NCI-H2171 (cell line): ENCODE results near the gene TIAM2.
"Not testable (repeated sequence)": the region's sequence is repeated elsewhere in the genome, so short reads cannot be mapped to it uniquely, and the experiment has no call there.

Source experiments
- DNase-seq: peaks from one replicate; lab custom pipeline; 2025; lab: John Stamatoyannopoulos, UW

Gene TIAM2

GRCh38 chr6:155263373-155264063 lies 268.4 kb downstream of the TIAM2 start, which contains the start of gene CLDN20:
Gene CLDN20, plus strand, starts transcription at chr6:155264013. Its CDS starts 11,707 bp downstream, at chr6:155275720.
- no peak for DNase-seq

- DNase-seq: no peak
Measured at GRCh38 chr6:155264693-155265320, 269.7 kb downstream of the TIAM2 start.

GRCh38 chr6:155265843-155266535 lies 270.9 kb downstream of the TIAM2 start:
- DNase-seq: no peak

GRCh38 chr6:155267411-155267810 lies 272.3 kb downstream of the TIAM2 start:
- no peak for DNase-seq

GRCh38 chr6:155268088-155268867 lies 273.2 kb downstream of the TIAM2 start:
- DNase-seq: not testable (repeated sequence)

- no peak for DNase-seq
Measured at GRCh38 chr6:155269765-155270164, 274.6 kb downstream of the TIAM2 start.

GRCh38 chr6:155270561-155271091 lies 275.5 kb downstream of the TIAM2 start:
- DNase-seq: no peak

- no peak for DNase-seq
Measured at GRCh38 chr6:155271145-155271544, 276.0 kb downstream of the TIAM2 start.

- no peak for DNase-seq
Measured at GRCh38 chr6:155272353-155273232, 277.5 kb downstream of the TIAM2 start.

GRCh38 chr6:155273431-155273830 lies 278.3 kb downstream of the TIAM2 start:
- DNase-seq: no peak

GRCh38 chr6:155274106-155274505 lies 279.0 kb downstream of the TIAM2 start:
- no peak for DNase-seq

- DNase-seq: no peak
Measured at GRCh38 chr6:155274533-155274932, 279.4 kb downstream of the TIAM2 start.

- no peak for DNase-seq
Measured at GRCh38 chr6:155275808-155276480, 280.8 kb downstream of the TIAM2 start.

GRCh38 chr6:155276638-155277037 lies 281.5 kb downstream of the TIAM2 start:
- DNase-seq: no peak

- no peak for DNase-seq
Measured at GRCh38 chr6:155278319-155279049, 283.4 kb downstream of the TIAM2 start.

GRCh38 chr6:155284775-155285174 lies 289.7 kb downstream of the TIAM2 start:
- no peak for DNase-seq

- DNase-seq: no peak
Measured at GRCh38 chr6:155287762-155288161, 292.6 kb downstream of the TIAM2 start.

- DNase-seq: no peak
Measured at GRCh38 chr6:155290491-155290890, 295.4 kb downstream of the TIAM2 start.

- DNase-seq: no peak
Measured at GRCh38 chr6:155291291-155291690, 296.2 kb downstream of the TIAM2 start.

GRCh38 chr6:155292711-155293110 lies 297.6 kb downstream of the TIAM2 start:
- no peak for DNase-seq
